Measurements from ENCODE around the gene ANKEF1. TPM values are rescaled to one million over a fixed set of nuclear protein-coding genes. Genes with fewer than 3 reads are reported as not detected.

The ANKEF1 gene
- total RNA-seq, 2 experiments from 2014 or later: 0.45 to 0.58 TPM

- no peaks in the 10 kb centered on the region for H3K27me3 Mint-ChIP-seq
- ATAC-seq: no peak
- no peak for TF ChIP-seq CTCF (IDR thresholded peaks at IDR 0.05)
- CTCF ChIA-PET: no interaction called here
- POLR2A ChIA-PET: interaction anchor here (0.7 kb wide), 1 partner anchor 79 kb away, joined by 3 read pairs; no protein-coding TSS in a partner anchor
- H3K4me3 Mint-ChIP-seq: no peak overlapping the region
- no peaks in the 10 kb centered on the region for H3K4me1 Mint-ChIP-seq (ENCODE audit: low read depth)
- H3K36me3 Mint-ChIP-seq (ENCODE audit: low read depth): no peaks in the 10 kb centered on the region
- intact Hi-C loops (cut with micrococcal nuclease): no loop called here
- no peak overlapping the region for H3K27ac Mint-ChIP-seq
- H3K9me3 Mint-ChIP-seq: no peaks in the 10 kb centered on the region
- DNase-seq: no peak
These were observed 29.9 kb upstream of the ANKEF1 start for GRCh38 chr20:10004900-10005299.

- POLR2A ChIA-PET: no interaction called here
These were observed 28.9 kb upstream of the ANKEF1 start for GRCh38 chr20:10005885-10006284.

GRCh38 chr20:10006447-10007090, 28.2 kb upstream of the ANKEF1 start:
- ChIA-PET POLR2A (no interaction called here), CTCF (interaction anchor here (1.3 kb wide), 1 partner anchor 94 kb away, joined by 3 read pairs; no protein-coding TSS in a partner anchor)
- no peak for ATAC-seq

More at GRCh38 chr20:10005885-10006284, 28.9 kb upstream of the ANKEF1 start:
- no peak overlapping the region for H3K4me3 Mint-ChIP-seq
- no peaks in the 10 kb centered on the region for H3K9me3 Mint-ChIP-seq
- CTCF ChIA-PET: interaction anchor here (1.3 kb wide), 1 partner anchor 93 kb away, joined by 3 read pairs; no protein-coding TSS in a partner anchor
- H3K27ac Mint-ChIP-seq: no peak overlapping the region
- no peaks in the 10 kb centered on the region for H3K36me3 Mint-ChIP-seq (ENCODE audit: low read depth)
- H3K27me3 Mint-ChIP-seq: no peaks in the 10 kb centered on the region
- no peak for TF ChIP-seq CTCF (IDR thresholded peaks at IDR 0.05)
- intact Hi-C loops (cut with micrococcal nuclease): no loop called here
- no peak for ATAC-seq
- no peak for DNase-seq
- H3K4me1 Mint-ChIP-seq (ENCODE audit: low read depth): no peaks in the 10 kb centered on the region

GRCh38 chr20:10007158-10007557, 27.6 kb upstream of the ANKEF1 start:
- POLR2A ChIA-PET: no interaction called here
- H3K27ac Mint-ChIP-seq: no peak overlapping the region
- CTCF ChIA-PET: interaction anchor here (1.3 kb wide), 1 partner anchor 95 kb away, joined by 3 read pairs; no protein-coding TSS in a partner anchor

More at GRCh38 chr20:10006447-10007090, 28.2 kb upstream of the ANKEF1 start:
- Mint-ChIP-seq H3K27me3 (no peaks in the 10 kb centered on the region), H3K9me3 (no peaks in the 10 kb centered on the region), H3K4me3 (no peak overlapping the region), H3K4me1 (ENCODE audit: low read depth) (no peaks in the 10 kb centered on the region), H3K27ac (no peak overlapping the region), H3K36me3 (ENCODE audit: low read depth) (no peaks in the 10 kb centered on the region)
- no peak for DNase-seq
- TF ChIP-seq CTCF (IDR thresholded peaks at IDR 0.05): no peak
- intact Hi-C loops (cut with micrococcal nuclease): no loop called here

More at GRCh38 chr20:10007158-10007557, 27.6 kb upstream of the ANKEF1 start:
- intact Hi-C loops (cut with micrococcal nuclease): no loop called here
- Mint-ChIP-seq H3K36me3 (ENCODE audit: low read depth) (no peaks in the 10 kb centered on the region), H3K4me1 (ENCODE audit: low read depth) (no peaks in the 10 kb centered on the region), H3K4me3 (no peak overlapping the region), H3K27me3 (no peaks in the 10 kb centered on the region), H3K9me3 (no peaks in the 10 kb centered on the region)
- ATAC-seq (no peak), DNase-seq (no peak)
- TF ChIP-seq CTCF (IDR thresholded peaks at IDR 0.05): no peak

All from activated CD8-positive, alpha-beta T cell treated with anti-CD3 and anti-CD28 coated beads for 36 hours (primary cell).